ENCODE results near the gene GLIPR1L2.

The GLIPR1L2 gene

DNA sequence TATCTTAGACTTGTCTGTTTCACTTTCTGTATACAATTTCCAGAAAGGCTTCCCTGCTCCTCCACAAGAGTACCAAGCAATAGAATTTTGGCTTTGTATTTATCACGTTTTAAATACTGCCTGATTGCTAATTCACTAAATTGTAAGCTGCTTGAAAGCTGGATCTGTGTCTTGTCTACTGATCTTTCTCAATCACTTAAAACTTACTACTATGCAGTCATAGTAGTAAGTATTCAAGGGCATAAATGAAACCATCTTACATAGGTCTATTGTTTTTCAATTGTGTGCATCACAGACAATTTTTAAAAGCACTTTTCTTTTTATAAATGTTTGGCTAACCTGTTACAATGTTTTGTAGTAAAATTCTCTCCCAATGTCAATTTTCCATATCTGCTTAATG lies 1.2 kb upstream of the GLIPR1L2 start:
- H3K4me3 ChIP-seq (replicated peaks; ENCODE audit: low read depth, low read length) = peak overlapping the region; percentile 35
- no peak for TF ChIP-seq CTCF (IDR thresholded peaks at IDR 0.05; ENCODE audit: low read length, missing control alignments)
- DNase-seq (ENCODE audit: low read depth) = no peak

DNA sequence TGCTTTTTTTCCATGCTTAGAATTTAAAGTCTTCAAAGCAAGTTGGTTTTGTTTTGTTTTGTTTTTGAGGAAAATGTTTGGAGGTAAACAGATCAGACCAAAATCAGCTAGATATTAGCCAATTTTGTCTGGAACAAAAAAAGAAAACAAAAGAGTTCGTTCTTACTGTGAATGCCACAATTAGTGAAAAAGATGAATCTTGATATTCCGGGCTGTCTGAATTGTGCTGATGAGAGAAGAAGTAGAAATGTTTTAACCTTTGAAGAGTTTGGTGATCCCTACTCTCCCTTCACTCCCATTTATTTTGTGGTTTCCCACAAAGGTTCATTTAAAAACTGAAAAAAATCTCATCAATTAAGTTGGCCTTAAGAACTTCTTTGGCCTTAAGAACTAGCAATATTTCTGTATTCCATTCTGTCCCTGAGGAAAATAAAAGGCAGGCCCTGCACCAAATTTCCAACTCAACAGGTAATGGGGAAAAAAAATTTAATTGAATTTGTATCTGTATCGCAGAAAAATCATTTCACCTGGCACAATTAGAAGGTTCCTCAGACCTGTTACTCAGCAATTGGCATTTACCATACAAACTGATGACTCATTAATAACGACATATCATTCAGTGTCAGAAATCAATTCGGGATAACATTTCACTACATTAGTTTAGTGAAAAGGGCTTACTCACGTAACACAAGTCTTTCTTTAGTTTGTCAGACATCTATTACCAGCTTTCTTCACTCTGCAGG lies 562 bp upstream of the GLIPR1L2 start:
- no peak for TF ChIP-seq CTCF (IDR thresholded peaks at IDR 0.05; ENCODE audit: low read length, missing control alignments)
- DNase-seq (ENCODE audit: low read depth) = no peak
- peak overlapping the region; percentile 35 for H3K4me3 ChIP-seq (replicated peaks; ENCODE audit: low read depth, low read length)

GRCh38 chr12:75404231-75404630 lies 13.3 kb downstream of the GLIPR1L2 start:
- DNase-seq (ENCODE audit: low read depth) = no peak
- TF ChIP-seq CTCF (IDR thresholded peaks at IDR 0.05; ENCODE audit: low read length, missing control alignments) = no peak
- no peak overlapping the region for H3K4me3 ChIP-seq (replicated peaks; ENCODE audit: low read depth, low read length)

DNA sequence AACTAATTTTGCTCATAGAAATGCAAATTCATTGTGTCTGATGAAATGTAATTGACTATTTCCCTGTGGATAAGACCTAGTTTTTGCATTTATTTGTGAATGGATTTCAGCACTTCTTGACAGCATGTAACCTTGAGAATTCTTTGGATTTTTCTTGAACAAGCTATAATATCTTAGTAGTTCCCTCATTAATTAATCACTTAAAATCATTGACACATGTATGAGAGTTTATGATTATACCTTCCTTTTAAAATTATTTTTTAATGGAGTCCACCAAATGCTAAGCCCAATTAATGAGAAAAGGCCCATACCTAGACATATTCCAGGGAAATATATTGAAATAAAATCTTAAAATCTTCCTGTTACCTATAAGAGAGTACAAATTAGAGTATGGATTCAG lies 16.8 kb downstream of the GLIPR1L2 start:
- no peak for TF ChIP-seq CTCF (IDR thresholded peaks at IDR 0.05; ENCODE audit: low read length, missing control alignments)
- H3K4me3 ChIP-seq (replicated peaks; ENCODE audit: low read depth, low read length) = no peak overlapping the region
- no peak for DNase-seq (ENCODE audit: low read depth)

DNA sequence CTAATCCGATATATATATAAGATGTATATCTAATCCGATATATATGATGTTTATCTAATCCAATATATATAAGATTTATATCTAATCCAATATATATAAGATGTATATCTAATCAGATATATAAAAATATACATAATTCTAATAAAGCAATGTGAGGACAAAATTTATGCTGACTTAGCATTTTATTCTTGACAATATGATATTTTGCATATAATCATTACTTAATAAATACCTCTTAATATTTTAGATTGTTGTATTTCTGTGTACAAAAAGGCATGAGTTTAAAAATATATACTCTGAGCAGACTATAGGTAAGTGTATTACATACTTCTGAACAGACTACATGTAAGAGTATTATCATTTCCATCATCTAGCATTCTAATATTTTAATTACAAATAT lies 18.9 kb downstream of the GLIPR1L2 start:
- TF ChIP-seq CTCF (IDR thresholded peaks at IDR 0.05; ENCODE audit: low read length, missing control alignments) = no peak

GRCh38 chr12:75414671-75415070 lies 23.8 kb downstream of the GLIPR1L2 start:
- H3K4me3 ChIP-seq (replicated peaks; ENCODE audit: low read depth, low read length) = no peak overlapping the region
- no peak for DNase-seq (ENCODE audit: low read depth)
- TF ChIP-seq CTCF (IDR thresholded peaks at IDR 0.05; ENCODE audit: low read length, missing control alignments) = no peak

More for the DNA sequence above, 18.9 kb downstream of the GLIPR1L2 start:
- H3K4me3 ChIP-seq (replicated peaks; ENCODE audit: low read depth, low read length) = no peak overlapping the region
- no peak for DNase-seq (ENCODE audit: low read depth)

DNA sequence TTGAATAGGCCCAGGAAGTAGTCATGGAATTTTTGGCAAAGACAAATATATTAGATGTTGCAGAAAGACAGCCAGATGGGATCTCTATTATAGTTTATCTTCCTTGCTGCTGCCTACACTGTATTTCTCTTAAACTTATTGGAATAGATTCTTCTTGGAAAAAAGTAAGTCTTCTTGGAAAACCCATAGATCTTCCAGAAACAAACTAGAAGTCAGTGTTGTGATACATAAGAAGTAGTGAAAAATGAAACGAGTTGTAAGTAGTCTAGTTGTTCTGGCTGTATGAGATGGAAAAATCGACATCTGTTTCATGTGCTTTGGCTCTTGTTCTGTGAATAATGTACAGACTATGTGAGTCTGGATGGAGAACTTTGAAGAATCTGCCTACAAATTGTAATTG lies 29.0 kb downstream of the GLIPR1L2 start:
- TF ChIP-seq CTCF (IDR thresholded peaks at IDR 0.05; ENCODE audit: low read length, missing control alignments) = no peak
- H3K4me3 ChIP-seq (replicated peaks; ENCODE audit: low read depth, low read length) = no peak overlapping the region
- DNase-seq (ENCODE audit: low read depth) = no peak
